Measurements from ENCODE around the gene PCBP3.
"Not testable (repeated sequence)": the region's sequence is repeated elsewhere in the genome, so short reads cannot be mapped to it uniquely, and the experiment has no call there.

The PCBP3 gene

DNA sequence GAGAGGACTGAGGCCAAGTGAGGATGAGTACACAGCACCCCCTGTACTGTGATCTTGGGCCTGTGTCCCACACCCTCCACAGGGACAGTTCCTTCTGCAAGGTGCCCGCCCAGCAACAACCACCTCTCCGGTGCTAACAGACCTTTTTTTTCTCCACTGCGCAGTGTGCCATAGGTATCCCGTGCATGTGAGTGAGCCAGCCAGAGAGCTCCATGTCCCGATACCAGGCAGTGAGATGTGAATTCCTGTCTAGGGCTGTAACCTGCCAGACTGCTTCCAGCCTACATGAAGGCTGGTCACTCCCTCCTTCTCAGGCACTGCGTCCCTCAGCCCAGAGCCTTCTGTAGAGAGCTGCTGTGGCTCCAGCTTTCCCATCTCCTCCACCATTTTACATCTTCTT is 56.9 kb downstream of the PCBP3 start:
- DNase-seq (ENCODE audit: extremely low read depth, low read depth) = no peak
- TF ChIP-seq, protein P1, sequence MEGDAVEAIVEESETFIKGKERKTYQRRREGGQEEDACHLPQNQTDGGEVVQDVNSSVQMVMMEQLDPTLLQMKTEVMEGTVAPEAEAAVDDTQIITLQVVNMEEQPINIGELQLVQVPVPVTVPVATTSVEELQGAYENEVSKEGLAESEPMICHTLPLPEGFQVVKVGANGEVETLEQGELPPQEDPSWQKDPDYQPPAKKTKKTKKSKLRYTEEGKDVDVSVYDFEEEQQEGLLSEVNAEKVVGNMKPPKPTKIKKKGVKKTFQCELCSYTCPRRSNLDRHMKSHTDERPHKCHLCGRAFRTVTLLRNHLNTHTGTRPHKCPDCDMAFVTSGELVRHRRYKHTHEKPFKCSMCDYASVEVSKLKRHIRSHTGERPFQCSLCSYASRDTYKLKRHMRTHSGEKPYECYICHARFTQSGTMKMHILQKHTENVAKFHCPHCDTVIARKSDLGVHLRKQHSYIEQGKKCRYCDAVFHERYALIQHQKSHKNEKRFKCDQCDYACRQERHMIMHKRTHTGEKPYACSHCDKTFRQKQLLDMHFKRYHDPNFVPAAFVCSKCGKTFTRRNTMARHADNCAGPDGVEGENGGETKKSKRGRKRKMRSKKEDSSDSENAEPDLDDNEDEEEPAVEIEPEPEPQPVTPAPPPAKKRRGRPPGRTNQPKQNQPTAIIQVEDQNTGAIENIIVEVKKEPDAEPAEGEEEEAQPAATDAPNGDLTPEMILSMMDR (IDR thresholded peaks at IDR 0.05; ENCODE audit: low read depth, low read length, missing control alignments) = no peak
- H3K4me3 ChIP-seq (replicated peaks; ENCODE audit: low read depth, low read length) = no peak overlapping the region

DNA sequence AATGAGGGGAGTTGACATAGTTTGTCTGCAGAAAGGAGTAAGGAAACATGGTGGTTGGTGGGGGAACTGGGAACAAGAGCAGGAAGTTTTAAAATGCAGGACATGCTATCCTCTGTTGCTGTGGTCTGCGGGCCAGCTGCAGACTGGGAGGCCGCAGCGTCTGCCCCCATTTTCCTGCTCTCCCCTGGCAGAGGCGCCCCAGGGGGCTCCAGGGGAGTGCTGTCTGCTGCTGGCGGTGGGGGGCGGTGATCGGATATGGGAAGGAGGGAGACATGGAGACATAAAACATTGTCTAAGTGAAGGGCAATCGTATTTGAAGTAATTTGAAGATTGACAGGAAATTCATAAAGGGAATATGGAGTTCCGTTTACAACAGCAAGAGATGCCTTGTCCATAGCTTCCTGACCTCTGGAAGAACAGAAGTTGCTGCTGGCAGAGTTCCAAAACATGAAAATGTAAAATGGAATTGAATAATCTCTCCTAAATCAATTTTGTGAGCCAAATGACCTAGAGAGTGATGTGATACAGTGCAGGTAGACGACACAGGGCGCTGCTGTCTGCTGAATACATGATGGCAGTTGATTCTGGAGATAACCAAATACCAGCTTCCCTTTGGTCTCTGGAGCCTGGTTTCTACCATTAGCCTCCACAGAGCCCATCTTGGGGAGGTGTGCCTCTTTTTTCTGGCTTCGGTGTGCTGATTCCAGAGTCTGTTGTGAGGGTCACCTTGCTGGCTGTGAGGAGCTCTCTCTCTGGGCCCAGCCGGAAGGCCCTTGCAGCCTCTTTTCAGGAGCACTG is 61.0 kb downstream of the PCBP3 start:
- no peak overlapping the region for H3K4me3 ChIP-seq (replicated peaks; ENCODE audit: low read depth, low read length)
- DNase-seq (ENCODE audit: extremely low read depth, low read depth) = no peak

DNA sequence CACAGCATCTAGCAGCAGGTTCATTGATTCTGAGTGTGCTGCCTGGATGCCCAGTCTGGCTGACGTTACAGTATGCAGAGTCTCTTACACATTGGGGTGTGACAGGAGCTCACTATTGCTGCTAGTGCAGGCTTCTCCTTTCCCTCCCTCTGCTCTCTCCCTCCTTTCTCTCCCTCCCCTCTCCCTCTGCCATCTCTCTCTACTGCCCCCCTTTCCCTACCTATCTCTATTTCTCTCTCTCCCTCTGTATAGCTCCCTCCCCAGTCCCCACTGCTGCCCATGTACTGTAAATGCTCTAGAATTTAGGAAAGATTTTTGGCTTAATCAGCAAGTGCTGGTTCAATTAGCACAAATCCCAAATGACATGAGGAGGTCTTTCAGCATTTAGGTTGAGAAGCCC is 62.8 kb downstream of the PCBP3 start:
- TF ChIP-seq, protein P1 (IDR thresholded peaks at IDR 0.05; ENCODE audit: low read depth, low read length, missing control alignments) = no peak

More for the DNA sequence above, 61.0 kb downstream of the PCBP3 start:
- TF ChIP-seq, protein P1 (IDR thresholded peaks at IDR 0.05; ENCODE audit: low read depth, low read length, missing control alignments) = no peak

DNA sequence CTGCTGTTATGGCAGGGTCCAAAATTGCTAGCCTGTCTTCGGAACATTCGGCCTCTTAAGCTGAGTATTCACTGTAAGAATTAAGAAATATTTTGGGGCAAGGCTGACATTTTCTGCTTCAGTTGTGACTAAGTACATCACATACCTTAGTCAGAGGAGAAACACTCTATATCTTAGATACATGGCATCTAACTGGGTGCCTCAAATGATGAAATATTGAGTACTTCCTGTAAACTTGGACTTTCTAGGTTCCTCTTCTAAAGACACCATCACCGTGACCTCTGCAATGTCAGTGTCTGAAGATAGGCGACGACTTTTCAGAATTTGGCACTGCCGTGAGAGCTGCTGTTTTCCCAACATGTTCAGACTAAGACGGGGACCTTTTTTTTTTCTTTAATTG is 65.6 kb downstream of the PCBP3 start:
- TF ChIP-seq, protein P1 (IDR thresholded peaks at IDR 0.05; ENCODE audit: low read depth, low read length, missing control alignments) = no peak
- no peak for DNase-seq (ENCODE audit: extremely low read depth, low read depth)
- H3K4me3 ChIP-seq (replicated peaks; ENCODE audit: low read depth, low read length) = no peak overlapping the region

More for the DNA sequence above, 62.8 kb downstream of the PCBP3 start:
- H3K4me3 ChIP-seq (replicated peaks; ENCODE audit: low read depth, low read length) = no peak overlapping the region
- DNase-seq (ENCODE audit: extremely low read depth, low read depth) = no peak

DNA sequence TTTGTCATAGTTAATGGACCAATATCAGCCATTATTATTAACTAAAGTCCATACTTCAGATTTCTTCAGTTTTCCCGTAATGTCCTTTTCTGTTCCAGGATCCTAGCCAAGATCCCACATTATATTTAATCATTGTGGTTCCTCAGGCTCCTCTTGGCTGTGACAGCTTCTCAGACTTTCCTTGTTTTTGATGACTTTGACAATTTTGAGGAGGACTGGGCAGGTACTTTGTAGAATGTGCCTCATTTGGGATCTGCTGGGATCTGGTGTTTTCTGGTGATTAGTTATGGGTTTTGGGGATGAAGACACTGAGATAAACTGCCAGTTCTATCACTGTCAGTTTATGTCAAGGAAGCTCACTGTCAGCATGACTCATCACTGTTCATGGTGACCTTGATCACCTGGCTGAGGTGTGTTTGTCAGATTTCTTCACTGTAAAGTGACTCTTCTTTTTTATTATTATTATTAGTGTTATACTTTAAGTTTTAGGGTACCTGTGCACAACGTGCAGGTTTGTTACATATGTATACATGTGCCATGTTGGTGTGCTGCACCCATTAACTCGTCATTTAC is 66.3 kb downstream of the PCBP3 start:
- TF ChIP-seq, protein P1 (IDR thresholded peaks at IDR 0.05; ENCODE audit: low read depth, low read length, missing control alignments) = no peak
- no peak overlapping the region for H3K4me3 ChIP-seq (replicated peaks; ENCODE audit: low read depth, low read length)
- DNase-seq (ENCODE audit: extremely low read depth, low read depth) = no peak

DNA sequence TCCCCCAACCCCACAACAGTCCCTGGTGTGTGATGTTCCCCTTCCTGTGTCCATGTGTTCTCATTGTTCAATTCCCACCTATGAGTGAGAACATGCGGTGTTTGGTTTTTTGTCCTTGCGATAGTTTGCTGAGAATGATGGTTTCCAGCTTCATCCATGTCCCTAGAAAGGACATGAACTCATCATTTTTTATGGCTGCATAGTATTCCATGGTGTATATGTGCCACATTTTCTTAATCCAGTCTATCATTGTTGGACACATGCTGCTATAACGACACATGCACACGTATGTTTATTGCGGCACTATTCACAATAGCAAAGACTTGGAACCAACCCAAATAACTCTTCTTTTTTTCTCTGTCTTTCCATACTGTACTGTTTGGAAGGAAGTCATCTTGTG is 66.8 kb downstream of the PCBP3 start:
- not testable (repeated sequence) for DNase-seq (ENCODE audit: extremely low read depth, low read depth); H3K4me3 ChIP-seq (replicated peaks; ENCODE audit: low read depth, low read length)

DNA sequence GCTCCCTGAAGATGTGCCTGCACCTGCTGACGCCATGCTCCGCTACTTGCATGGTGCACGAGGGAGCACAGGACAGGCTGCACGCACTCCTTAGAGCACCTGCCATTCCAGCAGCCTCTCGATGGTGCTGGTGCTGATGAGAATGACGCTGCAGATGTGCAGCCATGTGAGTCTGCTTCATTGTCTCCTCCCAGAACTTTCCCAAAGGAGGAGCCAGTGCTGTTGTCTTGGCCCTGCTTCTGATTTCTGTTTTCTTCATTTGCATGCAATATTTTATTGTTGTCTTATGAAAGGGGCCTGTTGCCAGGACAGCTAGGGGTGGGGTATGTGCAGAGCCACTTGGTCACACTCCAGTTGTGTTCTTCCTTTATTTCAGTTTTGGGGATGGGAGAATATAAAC is 70.1 kb downstream of the PCBP3 start:
- no peak overlapping the region for H3K4me3 ChIP-seq (replicated peaks; ENCODE audit: low read depth, low read length)
- DNase-seq (ENCODE audit: extremely low read depth, low read depth) = no peak
- TF ChIP-seq, protein P1 (IDR thresholded peaks at IDR 0.05; ENCODE audit: low read depth, low read length, missing control alignments) = no peak

Data from HFF-Myc (cell line).